ENCODE measurements around the gene PITPNB.

PITPNB gene

DNA sequence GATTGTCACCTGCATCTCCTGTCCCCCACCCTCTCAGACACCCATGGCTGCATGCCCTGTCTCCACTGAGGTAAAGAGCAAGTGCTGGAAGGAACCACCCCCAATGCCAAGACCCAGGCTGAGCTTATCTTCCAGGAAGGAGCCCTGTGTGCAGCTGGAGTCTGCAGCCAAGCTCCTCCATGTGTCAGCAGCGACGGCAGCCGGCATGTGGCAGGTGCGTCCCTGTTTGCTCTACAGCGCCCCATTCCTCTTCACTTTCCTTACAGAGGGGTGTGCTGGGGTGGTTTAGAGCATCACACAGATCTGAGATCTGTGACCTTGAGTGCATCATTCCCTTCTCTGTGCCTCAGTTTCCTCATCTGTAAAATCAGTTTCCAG lies 109.8 kb downstream of the PITPNB start:
- H3K4me3 ChIP-seq, result no peak overlapping the region
- TF ChIP-seq EZH2 (IDR thresholded peaks at IDR 0.05), result no peak
- no peak for TF ChIP-seq FOXP2 (optimal IDR thresholded peaks at IDR 0.05; ENCODE audit: control extremely low read depth, extremely low read length, insufficient read depth)
- TF ChIP-seq POLR2AphosphoS5 (IDR thresholded peaks at IDR 0.05; ENCODE audit: borderline replicate concordance, low read depth, low read length), result no peak

GRCh38 chr22:27808451-27809225 lies 110.4 kb downstream of the PITPNB start:
- Histone ChIP-seq H3K9ac (ENCODE audit: insufficient read length) (no peak overlapping the region), H3K9me3 (ENCODE audit: low read depth, low read length) (no peaks in the 10 kb centered on the region), H3K4me3 (no peak overlapping the region), H3K36me3 (ENCODE audit: insufficient read depth, low read length) (no peaks in the 10 kb centered on the region), H3K27ac (no peak overlapping the region)
- no peak for DNase-seq (ENCODE audit: low read depth, low spot score)
- TF ChIP-seq EZH2 (IDR thresholded peaks at IDR 0.05) (no peak), FOXP2 (optimal IDR thresholded peaks at IDR 0.05; ENCODE audit: control extremely low read depth, extremely low read length, insufficient read depth) (no peak), POLR2AphosphoS5 (IDR thresholded peaks at IDR 0.05; ENCODE audit: borderline replicate concordance, low read depth, low read length) (no peak)

More for the DNA sequence above, 109.8 kb downstream of the PITPNB start:
- Histone ChIP-seq H3K36me3 (ENCODE audit: insufficient read depth, low read length) (no peaks in the 10 kb centered on the region), H3K27ac (no peak overlapping the region), H3K9ac (ENCODE audit: insufficient read length) (no peak overlapping the region), H3K9me3 (ENCODE audit: low read depth, low read length) (no peaks in the 10 kb centered on the region)
- DNase-seq (ENCODE audit: low read depth, low spot score), result no peak

- no peak overlapping the region for H3K9ac ChIP-seq (ENCODE audit: insufficient read length)
- no peak for TF ChIP-seq EZH2 (IDR thresholded peaks at IDR 0.05)
- TF ChIP-seq POLR2AphosphoS5 (IDR thresholded peaks at IDR 0.05; ENCODE audit: borderline replicate concordance, low read depth, low read length), result no peak
- TF ChIP-seq FOXP2 (optimal IDR thresholded peaks at IDR 0.05; ENCODE audit: control extremely low read depth, extremely low read length, insufficient read depth), result no peak
- H3K9me3 ChIP-seq (ENCODE audit: low read depth, low read length), result no peaks in the 10 kb centered on the region
- H3K27ac ChIP-seq, result no peak overlapping the region
- no peak for DNase-seq (ENCODE audit: low read depth, low spot score)
- H3K36me3 ChIP-seq (ENCODE audit: insufficient read depth, low read length), result no peaks in the 10 kb centered on the region
- no peak overlapping the region for H3K4me3 ChIP-seq
Observed at GRCh38 chr22:27805841-27806240, 113.2 kb downstream of the PITPNB start.

DNA sequence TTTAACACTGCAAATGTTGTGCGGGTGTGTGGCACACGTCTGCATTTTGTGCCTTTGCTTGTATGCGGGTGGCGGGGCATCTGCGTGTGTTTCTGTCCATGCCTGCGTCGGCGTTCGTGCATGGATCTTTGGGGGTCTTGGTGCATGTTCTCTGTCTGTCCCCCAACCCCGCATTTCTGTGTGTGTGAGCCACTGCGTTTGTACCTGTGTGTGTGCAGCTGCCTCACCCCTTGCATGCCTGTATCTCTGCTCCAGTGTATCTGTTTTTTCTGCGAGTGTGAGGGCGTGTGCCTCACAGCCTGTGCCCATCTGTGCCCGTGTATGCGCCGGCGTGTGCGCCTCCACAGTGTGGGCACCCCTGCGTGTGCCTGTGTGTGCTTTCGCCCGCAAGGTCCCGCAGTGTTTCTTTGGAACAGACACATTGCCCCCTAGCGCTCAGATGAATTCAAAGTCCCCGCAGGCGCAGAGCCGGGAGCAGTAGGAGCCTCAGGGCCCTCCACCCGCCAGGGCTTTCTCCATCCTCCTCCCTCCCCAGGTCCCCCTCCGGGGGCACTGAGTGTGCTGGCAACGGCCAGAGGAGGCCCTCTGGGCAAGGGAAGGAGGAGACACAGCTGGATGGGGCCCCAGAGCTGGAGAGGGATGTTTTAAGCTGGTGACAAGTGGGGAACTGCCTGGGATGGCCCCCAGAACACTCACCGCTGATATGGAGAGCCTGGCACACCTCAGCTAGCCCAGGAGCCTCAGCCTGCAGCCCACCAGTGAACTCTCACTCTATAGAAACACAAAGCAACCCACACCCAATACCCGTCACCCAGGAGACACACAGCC lies 114.4 kb downstream of the PITPNB start:
- no peaks in the 10 kb centered on the region for H3K36me3 ChIP-seq (ENCODE audit: insufficient read depth, low read length)
- no peak overlapping the region for H3K9ac ChIP-seq (ENCODE audit: insufficient read length)
- peak; percentile 53 for DNase-seq (ENCODE audit: low read depth, low spot score)
- no peaks in the 10 kb centered on the region for H3K9me3 ChIP-seq (ENCODE audit: low read depth, low read length)
- H3K27ac ChIP-seq, result peak overlapping the region; percentile 88
- no peak for TF ChIP-seq POLR2AphosphoS5 (IDR thresholded peaks at IDR 0.05; ENCODE audit: borderline replicate concordance, low read depth, low read length)
- TF ChIP-seq EZH2 (IDR thresholded peaks at IDR 0.05), result no peak
- TF ChIP-seq FOXP2 (optimal IDR thresholded peaks at IDR 0.05; ENCODE audit: control extremely low read depth, extremely low read length, insufficient read depth), result no peak
- H3K4me3 ChIP-seq, result peak overlapping the region; percentile 38; the same call in 1 of the 2 replicates

GRCh38 chr22:27803841-27804415 lies 115.1 kb downstream of the PITPNB start:
- DNase-seq (ENCODE audit: low read depth, low spot score), result no peak
- peak overlapping the region; percentile 54 for H3K9ac ChIP-seq (ENCODE audit: insufficient read length)
- H3K27ac ChIP-seq, result peak overlapping the region; percentile 88
- TF ChIP-seq POLR2AphosphoS5 (IDR thresholded peaks at IDR 0.05; ENCODE audit: borderline replicate concordance, low read depth, low read length) (no peak), FOXP2 (optimal IDR thresholded peaks at IDR 0.05; ENCODE audit: control extremely low read depth, extremely low read length, insufficient read depth) (no peak), EZH2 (IDR thresholded peaks at IDR 0.05) (no peak)
- no peak overlapping the region for H3K4me3 ChIP-seq
- no peaks in the 10 kb centered on the region for H3K9me3 ChIP-seq (ENCODE audit: low read depth, low read length)
- H3K36me3 ChIP-seq (ENCODE audit: insufficient read depth, low read length), result no peaks in the 10 kb centered on the region; the same call in 1 of the 2 replicates

GRCh38 chr22:27802346-27803073 lies 116.5 kb downstream of the PITPNB start:
- TF ChIP-seq FOXP2 (optimal IDR thresholded peaks at IDR 0.05; ENCODE audit: control extremely low read depth, extremely low read length, insufficient read depth) (no peak), POLR2AphosphoS5 (IDR thresholded peaks at IDR 0.05; ENCODE audit: borderline replicate concordance, low read depth, low read length) (no peak), EZH2 (IDR thresholded peaks at IDR 0.05) (no peak)
- no peak for DNase-seq (ENCODE audit: low read depth, low spot score)
- Histone ChIP-seq H3K9me3 (ENCODE audit: low read depth, low read length) (no peaks in the 10 kb centered on the region), H3K9ac (ENCODE audit: insufficient read length) (peak overlapping the region; percentile 82), H3K27ac (peak overlapping the region; percentile 88), H3K4me3 (peak overlapping the region; percentile 89), H3K36me3 (ENCODE audit: insufficient read depth, low read length) (peaks cover 3% of the 10 kb centered on the region; the same call in 1 of the 2 replicates)

All from SK-N-MC (cell line).